ENCODE results near the gene BCL2L13. TPM values are rescaled to one million over a fixed set of nuclear protein-coding genes. Genes with fewer than 3 reads are reported as not detected.

Gene BCL2L13
- polyA plus RNA-seq, 1 donor from 2014 or later = 20.8 TPM

GRCh38 chr22:17751596-17751995, 113.0 kb downstream of the BCL2L13 start:
- Histone ChIP-seq H3K9me3 (ENCODE audit: low read length) (no peaks in the 10 kb centered on the region), H4K20me1 (ENCODE audit: insufficient read depth) (no peaks in the 10 kb centered on the region), H3K4me3 (ENCODE audit: low read length) (no peak overlapping the region), H3K9ac (ENCODE audit: low read length) (no peak overlapping the region), H3K9me2 (ENCODE audit: insufficient read depth, low read length) (no peaks in the 10 kb centered on the region), H3K36me3 (ENCODE audit: insufficient read depth, low read length) (no peaks in the 10 kb centered on the region), H3K27ac (ENCODE audit: low read length) (no peak overlapping the region), H2AFZ (ENCODE audit: low read depth, low read length) (no peak overlapping the region), H3K4me2 (ENCODE audit: low read length) (no peak overlapping the region), H3F3A (ENCODE audit: insufficient read depth, low read length, poor library complexity, severe bottlenecking) (no peaks in the 10 kb centered on the region), H3K27me3 (ENCODE audit: insufficient read depth, low read depth, low read length) (no peaks in the 10 kb centered on the region), H3K79me2 (replicated peaks; ENCODE audit: insufficient read depth, low read length) (no peaks in the 10 kb centered on the region)
- TF ChIP-seq SMC3 (conservative IDR thresholded peaks at IDR 0.05; ENCODE audit: poor library complexity) (no peak), TAF1 (IDR thresholded peaks at IDR 0.05; ENCODE audit: low read depth) (no peak), EP300 (conservative IDR thresholded peaks at IDR 0.05; ENCODE audit: poor library complexity, severe bottlenecking) (no peak), REST (IDR thresholded peaks at IDR 0.05; ENCODE audit: borderline replicate concordance) (no peak), MXI1 (conservative IDR thresholded peaks at IDR 0.05; ENCODE audit: poor library complexity, severe bottlenecking) (no peak), RAD21 (conservative IDR thresholded peaks at IDR 0.05) (no peak), POLR2AphosphoS5 (IDR thresholded peaks at IDR 0.05) (no peak), EZH2 (IDR thresholded peaks at IDR 0.05; ENCODE audit: borderline replicate concordance, insufficient read depth, low read length, poor library complexity, severe bottlenecking) (no peak), CTCF (IDR thresholded peaks at IDR 0.05; ENCODE audit: poor library complexity, severe bottlenecking) (no peak)

- Histone ChIP-seq H3K9ac (ENCODE audit: low read length) (no peak overlapping the region), H3K79me2 (replicated peaks; ENCODE audit: insufficient read depth, low read length) (no peaks in the 10 kb centered on the region), H3K4me3 (ENCODE audit: low read length) (no peak overlapping the region), H3K9me3 (ENCODE audit: low read length) (no peaks in the 10 kb centered on the region), H4K20me1 (ENCODE audit: insufficient read depth) (no peaks in the 10 kb centered on the region), H3K27ac (ENCODE audit: low read length) (no peak overlapping the region), H3K4me2 (ENCODE audit: low read length) (no peak overlapping the region), H2AFZ (ENCODE audit: low read depth, low read length) (no peak overlapping the region), H3F3A (ENCODE audit: insufficient read depth, low read length, poor library complexity, severe bottlenecking) (no peaks in the 10 kb centered on the region), H3K27me3 (ENCODE audit: insufficient read depth, low read depth, low read length) (no peaks in the 10 kb centered on the region), H3K36me3 (ENCODE audit: insufficient read depth, low read length) (no peaks in the 10 kb centered on the region), H3K9me2 (ENCODE audit: insufficient read depth, low read length) (no peaks in the 10 kb centered on the region)
- no peak for TF ChIP-seq REST (IDR thresholded peaks at IDR 0.05; ENCODE audit: borderline replicate concordance)
- no peak for TF ChIP-seq TAF1 (IDR thresholded peaks at IDR 0.05; ENCODE audit: low read depth)
- TF ChIP-seq SMC3 (conservative IDR thresholded peaks at IDR 0.05; ENCODE audit: poor library complexity) = no peak
- TF ChIP-seq RAD21 (conservative IDR thresholded peaks at IDR 0.05) = no peak
Measured at GRCh38 chr22:17753401-17753989, 114.9 kb downstream of the BCL2L13 start.

Measured in neural cell (in vitro differentiated cells).